Neural cell (in vitro differentiated cells): Measurements from ENCODE around the gene GNRH2.

Experiments
- CTCF ChIP-seq: fragments of 450-650 bp; IDR thresholded peaks from 2 replicates; pipeline ENCODE4 v1.5.1; 2014; ENCODE audit warnings: antibody characterized with exemption, mild to moderate bottlenecking, moderate library complexity; ENCODE audit not compliant: poor library complexity, severe bottlenecking
- EP300 ChIP-seq: fragments of 450-650 bp; conservative IDR thresholded peaks from 2 replicates; pipeline ENCODE4 v1.6.1; 2014; ENCODE audit warnings: antibody characterized with exemption, mild to moderate bottlenecking, moderate library complexity; ENCODE audit not compliant: poor library complexity, severe bottlenecking
- EZH2 ChIP-seq: fragments of 200-600, 300-800 bp; shearing (Covaris generic), sonication (generic); IDR thresholded peaks from 2 replicates; pipeline ENCODE4 v1.6.1; 2014; ENCODE audit warnings: antibody characterized with exemption, low read length, borderline replicate concordance, mild to moderate bottlenecking; ENCODE audit not compliant: insufficient read depth, poor library complexity, severe bottlenecking
- POLR2AphosphoS5 ChIP-seq: IDR thresholded peaks from 2 replicates; pipeline ENCODE4 v1.6.1; 2012
- RAD21 ChIP-seq: fragments of 450-650 bp; conservative IDR thresholded peaks from 2 replicates; pipeline ENCODE4 v1.6.1; 2014; ENCODE audit warnings: antibody characterized with exemption, mild to moderate bottlenecking, moderate library complexity
- SMC3 ChIP-seq: fragments of 450-650 bp; conservative IDR thresholded peaks from 2 replicates; pipeline ENCODE4 v1.6.1; 2014; ENCODE audit warnings: antibody characterized with exemption, mild to moderate bottlenecking, moderate library complexity; ENCODE audit not compliant: poor library complexity

GRCh38 chr20:3084283-3084985, 41.0 kb downstream of the GNRH2 start, which contains the start of gene AVP:
- no peak for TF ChIP-seq CTCF
- no peak for TF ChIP-seq POLR2AphosphoS5
- no peak for TF ChIP-seq EZH2
- TF ChIP-seq RAD21: no peak
- TF ChIP-seq EP300: no peak
- no peak for TF ChIP-seq SMC3
